ENCODE measurements around the gene AFG1L.
"Not testable (repeated sequence)": the region's sequence is repeated elsewhere in the genome, so short reads cannot be mapped to it uniquely, and the experiment has no call there.

Gene AFG1L

GRCh38 chr6:108288742-108289141, 6.1 kb upstream of the AFG1L start:
- no peak for DNase-seq (ENCODE audit: low read depth in 3 of 3)

- no peak for DNase-seq (ENCODE audit: low read depth in 3 of 3)
Observed at GRCh38 chr6:108291091-108291490, 3.8 kb upstream of the AFG1L start.

- DNase-seq (ENCODE audit: low read depth in 3 of 3), result not testable (repeated sequence)
Observed at GRCh38 chr6:108292561-108292960, 2.3 kb upstream of the AFG1L start.

GRCh38 chr6:108293527-108294296, 1.1 kb upstream of the AFG1L start:
- no peak for DNase-seq (ENCODE audit: low read depth in 3 of 3)

- no peak for DNase-seq (ENCODE audit: low read depth in 3 of 3)
Observed at GRCh38 chr6:108294297-108294726, 542 bp upstream of the AFG1L start.

- no peak for DNase-seq (ENCODE audit: low read depth in 3 of 3)
Observed at GRCh38 chr6:108295676-108296075, 822 bp downstream of the AFG1L start.

GRCh38 chr6:108302386-108302785, 7.5 kb downstream of the AFG1L start:
- no peak for DNase-seq (ENCODE audit: low read depth in 3 of 3)

- DNase-seq (ENCODE audit: low read depth in 3 of 3), result no peak
Observed at GRCh38 chr6:108304646-108305045, 9.8 kb downstream of the AFG1L start.

GRCh38 chr6:108308641-108309040, 13.8 kb downstream of the AFG1L start:
- not testable (repeated sequence) for DNase-seq (ENCODE audit: low read depth in 3 of 3)

- DNase-seq (ENCODE audit: low read depth in 3 of 3), result no peak
Observed at GRCh38 chr6:108309844-108310243, 15.0 kb downstream of the AFG1L start.

GRCh38 chr6:108312605-108313004, 17.8 kb downstream of the AFG1L start:
- no peak for DNase-seq (ENCODE audit: low read depth in 3 of 3)

- no peak for DNase-seq (ENCODE audit: low read depth in 3 of 3)
Observed at GRCh38 chr6:108321253-108321747, 26.4 kb downstream of the AFG1L start.

GRCh38 chr6:108322728-108323127, 27.9 kb downstream of the AFG1L start:
- DNase-seq (ENCODE audit: low read depth in 3 of 3), result no peak

- no peak for DNase-seq (ENCODE audit: low read depth in 3 of 3)
Observed at GRCh38 chr6:108323710-108324466, 29.0 kb downstream of the AFG1L start.

GRCh38 chr6:108330221-108330785, 35.4 kb downstream of the AFG1L start:
- not testable (repeated sequence) for DNase-seq (ENCODE audit: low read depth in 3 of 3)

- no peak for DNase-seq (ENCODE audit: low read depth in 3 of 3)
Observed at GRCh38 chr6:108330806-108331205, 36.0 kb downstream of the AFG1L start.

- DNase-seq (ENCODE audit: low read depth in 3 of 3), result no peak
Observed at GRCh38 chr6:108331982-108332381, 37.1 kb downstream of the AFG1L start.

GRCh38 chr6:108336971-108337370, 42.1 kb downstream of the AFG1L start:
- DNase-seq (ENCODE audit: low read depth in 3 of 3), result no peak

GRCh38 chr6:108337721-108338120, 42.9 kb downstream of the AFG1L start:
- DNase-seq (ENCODE audit: low read depth in 3 of 3), result no peak

GRCh38 chr6:108341372-108341771, 46.5 kb downstream of the AFG1L start:
- no peak for DNase-seq (ENCODE audit: low read depth in 3 of 3)

GRCh38 chr6:108343894-108344293, 49.0 kb downstream of the AFG1L start:
- DNase-seq (ENCODE audit: low read depth in 3 of 3), result no peak

GRCh38 chr6:108348655-108349349, 53.9 kb downstream of the AFG1L start:
- no peak for DNase-seq (ENCODE audit: low read depth in 3 of 3)

Measured in stimulated activated CD4-positive, alpha-beta T cell treated with anti-CD3 and anti-CD28 coated beads, TNF-alpha, amount 100 ng/mL, for 24 hours (primary cell).